DOHH2 (cell line): ENCODE data around the gene STMN3.

Experiments used
- CTCF ChIP-seq: fragments of 200-600 bp; sonication (generic); IDR thresholded peaks from one replicate; pipeline ENCODE4 v1.5.1; 2014; ENCODE audit warnings: antibody characterized with exemption, mild to moderate bottlenecking, low read depth, low read length; ENCODE audit not compliant: poor library complexity, severe bottlenecking
- EZH2phosphoT487 ChIP-seq: fragments of 200-600 bp; sonication (generic); IDR thresholded peaks from 2 replicates; pipeline ENCODE4 v1.6.1; 2017; ENCODE audit warnings: borderline replicate concordance, mild to moderate bottlenecking, antibody characterized with exemption, low read length, moderate library complexity, mixed read lengths

DNA sequence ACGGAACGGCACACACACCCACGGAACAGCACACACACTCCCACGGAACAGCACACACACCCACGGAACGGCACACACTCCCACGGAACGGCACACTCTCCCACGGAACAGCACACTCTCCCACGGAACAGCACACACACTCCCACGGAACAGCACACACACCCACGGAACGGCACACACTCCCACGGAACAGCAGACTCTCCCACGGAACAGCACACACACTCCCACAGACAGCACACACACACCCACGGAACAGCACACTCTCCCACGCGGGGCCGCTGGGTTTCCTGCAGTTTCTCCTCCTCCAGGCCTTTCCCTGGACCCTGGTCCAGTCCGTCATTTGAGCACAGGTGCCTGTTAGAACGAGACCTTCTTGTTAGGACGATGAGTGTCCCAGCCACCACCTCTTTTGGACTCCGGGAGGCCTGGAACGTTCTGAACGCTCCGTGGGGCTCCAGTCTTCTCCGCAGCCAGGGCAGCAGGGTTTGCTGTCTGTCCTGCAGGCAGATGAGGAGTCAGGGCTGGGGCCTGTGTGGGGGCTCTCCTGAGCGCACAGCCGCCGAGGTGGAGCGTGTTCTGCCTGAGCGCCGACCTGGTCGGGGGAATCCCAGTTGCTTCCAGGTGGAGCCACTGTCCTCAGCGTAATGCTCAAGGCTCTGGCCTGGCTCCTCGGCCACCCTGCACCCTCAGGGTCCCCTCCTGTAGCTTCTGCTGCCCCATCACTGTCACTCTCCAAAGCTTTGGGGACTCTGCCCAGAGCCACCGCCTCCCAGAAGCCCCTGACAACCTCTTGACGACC is 25.6 kb upstream of the STMN3 start:
- TF ChIP-seq CTCF, result no peak
- TF ChIP-seq EZH2phosphoT487, result no peak
